Activated T-cell treated with anti-CD3 and anti-CD28 coated beads, Interleukin-2, amount 50 U/mL, for 24 hours (primary cell): Measurements from ENCODE around the gene SOX30.

Experiments
- DNase-seq: peaks from one replicate; pipeline ENCODE4 v3.0.0-alpha.2; 2020
- H3K27ac Mint-ChIP-seq: 2 replicates; pipeline ENCODE4 v1.8.0; 2020; ENCODE audit warnings: mild to moderate bottlenecking, mixed read lengths
- H3K27me3 Mint-ChIP-seq: 2 replicates; pipeline ENCODE4 v1.8.0; 2020; ENCODE audit warnings: mixed read lengths
- H3K36me3 Mint-ChIP-seq: 2 replicates; pipeline ENCODE4 v1.8.0; 2020; ENCODE audit warnings: low read depth, mixed read lengths
- H3K4me1 Mint-ChIP-seq: 2 replicates; pipeline ENCODE4 v1.8.0; 2020; ENCODE audit warnings: low read depth, mixed read lengths
- H3K4me3 Mint-ChIP-seq: 2 replicates; pipeline ENCODE4 v1.8.0; 2020; ENCODE audit warnings: mild to moderate bottlenecking, moderate library complexity, mixed read lengths
- H3K9me3 Mint-ChIP-seq: 2 replicates; pipeline ENCODE4 v1.8.0; 2020; ENCODE audit warnings: mixed read lengths

The SOX30 gene

GRCh38 chr5:157671592-157672330, 19.5 kb upstream of the SOX30 start:
- Mint-ChIP-seq H3K4me3 (peak overlapping the region; percentile 87), H3K27ac (peak overlapping the region; percentile 85), H3K9me3 (no peaks in the 10 kb centered on the region), H3K36me3 (peaks cover 4% of the 10 kb centered on the region), H3K4me1 (peaks cover 24% of the 10 kb centered on the region), H3K27me3 (peaks cover 39% of the 10 kb centered on the region)
- DNase-seq = no peak

- peaks cover 24% of the 10 kb centered on the region for H3K4me1 Mint-ChIP-seq
- DNase-seq = peak; percentile 55
- peaks cover 39% of the 10 kb centered on the region for H3K27me3 Mint-ChIP-seq
- H3K9me3 Mint-ChIP-seq = no peaks in the 10 kb centered on the region
- peaks cover 4% of the 10 kb centered on the region for H3K36me3 Mint-ChIP-seq
- peak within 1 kb of the TSS; percentile 85 for H3K27ac Mint-ChIP-seq
- peak within 1 kb of the TSS; percentile 87 for H3K4me3 Mint-ChIP-seq
Measured at GRCh38 chr5:157670662-157671591, 18.7 kb upstream of the SOX30 start, which contains the start of gene C5orf52. C5orf52 (plus strand) TSS chr5:157671533; CDS start chr5:157671615, 82 bp downstream.

- Mint-ChIP-seq H3K9me3 (peaks cover 4% of the 10 kb centered on the region), H3K4me1 (peaks cover 24% of the 10 kb centered on the region), H3K27ac (no peak overlapping the region), H3K4me3 (peak overlapping the region; percentile 87), H3K36me3 (peaks cover 4% of the 10 kb centered on the region), H3K27me3 (peaks cover 39% of the 10 kb centered on the region)
- no peak for DNase-seq
Measured at GRCh38 chr5:157669701-157670097, 17.5 kb upstream of the SOX30 start.

- no peak overlapping the region for H3K4me3 Mint-ChIP-seq
- H3K27me3 Mint-ChIP-seq = peaks cover 39% of the 10 kb centered on the region
- H3K4me1 Mint-ChIP-seq = peaks cover 24% of the 10 kb centered on the region
- no peak overlapping the region for H3K27ac Mint-ChIP-seq
- no peak for DNase-seq
- peaks cover 4% of the 10 kb centered on the region for H3K36me3 Mint-ChIP-seq
- H3K9me3 Mint-ChIP-seq = peaks cover 7% of the 10 kb centered on the region
Measured at GRCh38 chr5:157668356-157668755, 16.1 kb upstream of the SOX30 start.

- Mint-ChIP-seq H3K27ac (no peak overlapping the region), H3K36me3 (no peaks in the 10 kb centered on the region), H3K4me3 (no peak overlapping the region), H3K27me3 (peaks cover 18% of the 10 kb centered on the region), H3K9me3 (peaks cover 7% of the 10 kb centered on the region), H3K4me1 (peaks cover 8% of the 10 kb centered on the region)
- DNase-seq = no peak
Measured at GRCh38 chr5:157665467-157666070, 13.3 kb upstream of the SOX30 start.

GRCh38 chr5:157659868-157660660, 7.8 kb upstream of the SOX30 start:
- H3K9me3 Mint-ChIP-seq = peaks cover 14% of the 10 kb centered on the region
- peaks cover 18% of the 10 kb centered on the region for H3K36me3 Mint-ChIP-seq
- no peaks in the 10 kb centered on the region for H3K27me3 Mint-ChIP-seq
- H3K27ac Mint-ChIP-seq = no peak overlapping the region
- H3K4me3 Mint-ChIP-seq = no peak overlapping the region
- DNase-seq = no peak
- H3K4me1 Mint-ChIP-seq = no peaks in the 10 kb centered on the region

- H3K27ac Mint-ChIP-seq = no peak overlapping the region
- no peak overlapping the region for H3K4me3 Mint-ChIP-seq
- no peaks in the 10 kb centered on the region for H3K4me1 Mint-ChIP-seq
- DNase-seq = no peak
- H3K9me3 Mint-ChIP-seq = peaks cover 13% of the 10 kb centered on the region
- H3K27me3 Mint-ChIP-seq = no peaks in the 10 kb centered on the region
- peaks cover 18% of the 10 kb centered on the region for H3K36me3 Mint-ChIP-seq
Measured at GRCh38 chr5:157658893-157659292, 6.7 kb upstream of the SOX30 start.

- no peak overlapping the region for H3K27ac Mint-ChIP-seq
- peaks cover 6% of the 10 kb centered on the region for H3K4me1 Mint-ChIP-seq
- no peak for DNase-seq
Measured at GRCh38 chr5:157657516-157657915, 5.3 kb upstream of the SOX30 start.

GRCh38 chr5:157651623-157652376, 438 bp downstream of the SOX30 start:
- Mint-ChIP-seq H3K27me3 (no peaks in the 10 kb centered on the region), H3K4me1 (peaks cover 19% of the 10 kb centered on the region), H3K36me3 (peaks cover 14% of the 10 kb centered on the region), H3K27ac (peak overlapping the region; percentile 79), H3K4me3 (peak overlapping the region; percentile 67), H3K9me3 (peaks cover 22% of the 10 kb centered on the region)
- DNase-seq = peak; percentile 88

More at GRCh38 chr5:157657516-157657915, 5.3 kb upstream of the SOX30 start:
- Mint-ChIP-seq H3K36me3 (peaks cover 27% of the 10 kb centered on the region), H3K4me3 (no peak overlapping the region), H3K9me3 (peaks cover 23% of the 10 kb centered on the region), H3K27me3 (no peaks in the 10 kb centered on the region)

- Mint-ChIP-seq H3K4me1 (peaks cover 19% of the 10 kb centered on the region), H3K27me3 (no peaks in the 10 kb centered on the region), H3K27ac (no peak overlapping the region), H3K9me3 (peaks cover 18% of the 10 kb centered on the region), H3K4me3 (no peak overlapping the region), H3K36me3 (peaks cover 14% of the 10 kb centered on the region)
- DNase-seq = no peak
Measured at GRCh38 chr5:157650991-157651611, 1.1 kb downstream of the SOX30 start.

- Mint-ChIP-seq H3K36me3 (peaks cover 14% of the 10 kb centered on the region), H3K9me3 (peaks cover 14% of the 10 kb centered on the region), H3K4me3 (no peak overlapping the region), H3K4me1 (peaks cover 19% of the 10 kb centered on the region), H3K27me3 (no peaks in the 10 kb centered on the region), H3K27ac (no peak overlapping the region)
- no peak for DNase-seq
Measured at GRCh38 chr5:157649101-157649500, 3.1 kb downstream of the SOX30 start.

- Mint-ChIP-seq H3K27ac (no peak overlapping the region), H3K27me3 (no peaks in the 10 kb centered on the region), H3K9me3 (peaks cover 12% of the 10 kb centered on the region), H3K4me3 (no peak overlapping the region), H3K4me1 (peaks cover 19% of the 10 kb centered on the region), H3K36me3 (peaks cover 11% of the 10 kb centered on the region)
- DNase-seq = no peak
Measured at GRCh38 chr5:157648275-157648990, 3.8 kb downstream of the SOX30 start.
